ENCODE data around the gene RHOD. TPM values are rescaled to one million over a fixed set of nuclear protein-coding genes. Genes with fewer than 3 reads are reported as not detected.

Gene RHOD
- total and polyA plus RNA-seq, 7 donors = 9.7 to 56.5 (median 20.9) TPM

Other genes with a start within 250 kb of the RHOD start
- gene RCE1, start 213.4 kb upstream of the RHOD start, total RNA-seq = 1 to 10 TPM; 3.1 to 5.0 (median 4.3) TPM
- 10 to 100 TPM in 1 of 3 donors, 1 to 10 TPM in 2; 4.2 to 13.2 (median 5.1) TPM for gene RCE1, start 213.4 kb upstream of the RHOD start, polyA plus RNA-seq
- 10 to 100 TPM in 3 of 4 donors, 1 to 10 TPM in 1; 7.4 to 11.8 (median 10.7) TPM for gene LRFN4, start 199.8 kb upstream of the RHOD start, total RNA-seq
- gene LRFN4, start 199.8 kb upstream of the RHOD start, polyA plus RNA-seq = 10 to 100 TPM in 2 of 3 donors, 1 to 10 TPM in 1; 8.5 to 16.6 (median 15.3) TPM
- 10 to 100 TPM; 16.7 to 33.0 (median 25.3) TPM for gene PC, start 98.5 kb upstream of the RHOD start, total RNA-seq
- gene PC, start 98.5 kb upstream of the RHOD start, polyA plus RNA-seq = 10 to 100 TPM; 11.1 to 48.8 (median 18.3) TPM
- not detected for gene C11orf86, start 81.5 kb upstream of the RHOD start, total RNA-seq
- gene C11orf86, start 81.5 kb upstream of the RHOD start, polyA plus RNA-seq = under 1 TPM in 2 of 3 donors, not detected in 1; 0.04 to 0.10 TPM
- gene SYT12, start 33.7 kb upstream of the RHOD start, total RNA-seq = under 1 TPM in 3 of 4 donors, not detected in 1; 0.20 to 0.61 (median 0.48) TPM
- under 1 TPM; 0.17 to 0.38 (median 0.18) TPM for gene SYT12, start 33.7 kb upstream of the RHOD start, polyA plus RNA-seq
- 10 to 100 TPM; 51.1 to 61.4 (median 54.5) TPM for gene KDM2A, start 62.4 kb downstream of the RHOD start, total RNA-seq
- 10 to 100 TPM; 26.6 to 67.9 (median 28.0) TPM for gene KDM2A, start 62.4 kb downstream of the RHOD start, polyA plus RNA-seq
- gene GRK2, start 209.6 kb downstream of the RHOD start, total RNA-seq = 10 to 100 TPM; 41.7 to 46.8 (median 46.1) TPM
- gene GRK2, start 209.6 kb downstream of the RHOD start, polyA plus RNA-seq = 10 to 100 TPM; 37.3 to 56.8 (median 46.2) TPM
- 1 to 10 TPM; 4.1 to 8.6 (median 7.8) TPM for gene ANKRD13D, start 232.5 kb downstream of the RHOD start, total RNA-seq
- gene ANKRD13D, start 232.5 kb downstream of the RHOD start, polyA plus RNA-seq = 1 to 10 TPM; 4.6 to 7.0 (median 5.9) TPM
- gene SSH3, start 246.7 kb downstream of the RHOD start, total RNA-seq = 10 to 100 TPM in 1 of 4 donors, 1 to 10 TPM in 3; 3.7 to 10.1 (median 6.9) TPM
- gene SSH3, start 246.7 kb downstream of the RHOD start, polyA plus RNA-seq = 1 to 10 TPM; 3.0 to 5.0 (median 4.2) TPM

Data from psoas muscle (tissue), 7 donors.